ENCODE results near the gene SPRR4. TPM values are rescaled to one million over a fixed set of nuclear protein-coding genes. Genes with fewer than 3 reads are reported as not detected.
"Not testable (repeated sequence)": the region's sequence is repeated elsewhere in the genome, so short reads cannot be mapped to it uniquely, and the experiment has no call there.

Gene SPRR4
- polyA plus RNA-seq, 3 donors from 2014 or later = not detected

DNA sequence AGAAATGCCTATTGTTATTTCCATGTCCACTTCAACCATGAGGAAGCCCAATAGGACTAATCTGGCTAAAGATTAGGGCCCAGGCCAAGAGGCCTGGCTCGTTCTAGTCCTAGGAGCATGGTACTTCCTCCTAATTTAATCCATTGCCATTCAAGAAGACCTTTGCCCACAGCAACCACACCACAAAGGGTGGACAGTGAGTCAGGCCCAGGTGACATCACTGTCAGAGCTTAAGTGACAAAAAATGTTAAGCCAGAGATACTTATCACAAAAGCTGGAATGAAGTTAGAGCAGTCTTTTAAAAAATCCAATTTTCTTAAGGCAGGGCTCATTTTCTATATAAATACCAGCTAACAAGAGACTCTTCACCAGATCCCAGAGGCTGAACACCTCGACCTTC is 30.9 kb downstream of the SPRR4 start, which contains the start of gene SPRR3:
TSS of gene SPRR3 (plus strand) at position 368 of the 400 bp plus-strand sequence. CDS start 1,272 bp downstream, outside the sequence.
- Mint-ChIP-seq H3K9me3 (no peaks in the 10 kb centered on the region), H3K27me3 (ENCODE audit: low read depth in 3 of 3) (peaks cover 0 to 8% (median 4%) of the 10 kb centered on the region in 3 donors), H3K4me1 (no peaks in the 10 kb centered on the region), H3K36me3 (no peaks in the 10 kb centered on the region), H3K27ac (no peak within 1 kb of the TSS), H3K4me3 (no peak within 1 kb of the TSS)
- DNase-seq = no peak

DNA sequence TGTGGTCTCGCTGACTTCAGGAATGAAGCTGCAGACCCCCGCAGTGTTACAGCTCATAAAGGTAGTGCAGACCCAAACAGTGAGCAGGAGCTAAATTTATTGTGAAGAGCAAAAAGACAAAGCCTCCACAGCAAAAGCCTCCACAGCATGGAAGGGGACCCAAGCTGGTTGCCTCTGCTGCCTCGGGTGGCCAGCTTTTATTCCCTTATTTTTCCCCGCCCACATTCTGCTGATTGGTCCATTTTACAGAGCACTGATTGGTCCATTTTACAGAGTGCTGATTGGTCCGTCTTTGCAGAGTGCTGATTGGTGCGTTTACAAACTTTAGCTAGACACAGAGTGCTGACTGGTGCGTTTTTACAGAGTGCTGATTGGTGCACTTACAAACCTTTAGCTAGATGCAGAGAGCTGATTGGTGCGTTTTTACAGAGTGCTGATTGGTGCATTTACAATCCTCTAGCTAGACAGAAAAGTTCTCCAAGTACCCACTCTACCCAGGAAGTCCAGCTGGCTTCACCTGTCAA is 40.8 kb downstream of the SPRR4 start:
- not testable (repeated sequence) for H3K4me1 Mint-ChIP-seq; H3K4me3 Mint-ChIP-seq; H3K9me3 Mint-ChIP-seq; H3K27ac Mint-ChIP-seq; DNase-seq; H3K36me3 Mint-ChIP-seq; H3K27me3 Mint-ChIP-seq (ENCODE audit: low read depth in 3 of 3)

DNA sequence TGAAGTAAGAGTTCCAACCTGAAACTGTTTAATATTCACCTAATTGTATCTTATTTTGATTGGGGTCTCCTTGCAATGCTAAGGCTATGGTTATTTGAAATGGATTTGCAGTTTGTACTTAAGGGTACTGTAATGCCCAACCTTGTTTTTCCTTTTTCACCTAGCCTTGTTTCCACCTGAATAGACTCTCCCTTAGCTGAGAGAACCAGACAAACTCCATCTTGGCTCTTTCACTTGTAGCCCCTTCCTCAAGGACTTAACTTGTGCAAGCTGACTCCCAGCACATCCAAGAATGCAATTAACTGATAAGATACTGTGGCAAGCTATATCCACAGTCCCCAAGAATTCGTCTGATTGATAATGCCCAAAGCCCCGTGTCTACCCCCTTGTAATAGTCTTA is 51.4 kb downstream of the SPRR4 start:
- DNase-seq, H3K4me1 Mint-ChIP-seq, H3K27ac Mint-ChIP-seq, H3K36me3 Mint-ChIP-seq, H3K9me3 Mint-ChIP-seq, H3K4me3 Mint-ChIP-seq: not testable (repeated sequence)
- peaks cover 0 to 16% (median 4%) of the 10 kb centered on the region in 3 donors for H3K27me3 Mint-ChIP-seq (ENCODE audit: low read depth in 3 of 3)

Other genes with a start within 250 kb of the SPRR4 start
- gene KPRP, start 212.6 kb upstream of the SPRR4 start, polyA plus RNA-seq = not detected
- not detected for gene LCE1F, start 195.5 kb upstream of the SPRR4 start, polyA plus RNA-seq
- gene LCE1E, start 184.4 kb upstream of the SPRR4 start, polyA plus RNA-seq = not detected
- gene LCE1D, start 173.9 kb upstream of the SPRR4 start, polyA plus RNA-seq = not detected
- gene LCE1C, start 164.0 kb upstream of the SPRR4 start, polyA plus RNA-seq = not detected
- gene LCE1B, start 158.7 kb upstream of the SPRR4 start, polyA plus RNA-seq = not detected
- not detected for gene LCE1A, start 143.2 kb upstream of the SPRR4 start, polyA plus RNA-seq
- gene LCE6A, start 127.8 kb upstream of the SPRR4 start, polyA plus RNA-seq = not detected
- gene LCE7A, start 110.7 kb upstream of the SPRR4 start, polyA plus RNA-seq = not detected
- not detected for gene SMCP, start 92.3 kb upstream of the SPRR4 start, polyA plus RNA-seq
- gene IVL, start 62.1 kb upstream of the SPRR4 start, polyA plus RNA-seq = not detected
- gene SPRR5, start 23.4 kb upstream of the SPRR4 start, polyA plus RNA-seq = not detected
- not detected for gene SPRR1A, start 13.4 kb downstream of the SPRR4 start, polyA plus RNA-seq
- gene SPRR3, start 31.1 kb downstream of the SPRR4 start, polyA plus RNA-seq = not detected
- gene SPRR1B, start 60.6 kb downstream of the SPRR4 start, polyA plus RNA-seq = not detected
- gene SPRR2D, start 70.5 kb downstream of the SPRR4 start, polyA plus RNA-seq = not detected
- not detected for gene SPRR2A, start 86.9 kb downstream of the SPRR4 start, polyA plus RNA-seq
- not detected for gene SPRR2B, start 101.0 kb downstream of the SPRR4 start, polyA plus RNA-seq
- not detected for gene SPRR2E, start 123.9 kb downstream of the SPRR4 start, polyA plus RNA-seq
- gene SPRR2F, start 142.9 kb downstream of the SPRR4 start, polyA plus RNA-seq = not detected
- gene SPRR2G, start 180.2 kb downstream of the SPRR4 start, polyA plus RNA-seq = not detected
- not detected for gene LELP1, start 232.8 kb downstream of the SPRR4 start, polyA plus RNA-seq
- gene PRR9, start 246.9 kb downstream of the SPRR4 start, polyA plus RNA-seq = not detected